Measurements from ENCODE around the gene FAM83C. TPM values are rescaled to one million over a fixed set of nuclear protein-coding genes. Genes with fewer than 3 reads are reported as not detected.

The FAM83C gene
- total RNA-seq, 1 donor from 2014 or later, result not detected

GRCh38 chr20:35284992-35285805 lies 7.0 kb downstream of the FAM83C start:
- Mint-ChIP-seq H3K4me1 (ENCODE audit: low read depth, unreplicated experiment) (peaks cover 14% of the 10 kb centered on the region), H3K27ac (ENCODE audit: unreplicated experiment) (peak overlapping the region; percentile 97), H3K9me3 (ENCODE audit: unreplicated experiment) (peaks cover 19% of the 10 kb centered on the region), H3K4me3 (ENCODE audit: unreplicated experiment) (peak overlapping the region; percentile 91), H3K27me3 (ENCODE audit: unreplicated experiment) (peaks cover 8% of the 10 kb centered on the region), H3K36me3 (ENCODE audit: unreplicated experiment) (no peaks in the 10 kb centered on the region)
- no peak for TF ChIP-seq CTCF (IDR thresholded peaks at IDR 0.05; ENCODE audit: partially characterized antibody, unreplicated experiment)
- DNase-seq, result no peak

- Mint-ChIP-seq H3K4me3 (ENCODE audit: unreplicated experiment) (peak within 1 kb of the TSS; percentile 91), H3K4me1 (ENCODE audit: low read depth, unreplicated experiment) (peaks cover 14% of the 10 kb centered on the region), H3K27ac (ENCODE audit: unreplicated experiment) (peak within 1 kb of the TSS; percentile 97), H3K27me3 (ENCODE audit: unreplicated experiment) (peaks cover 7% of the 10 kb centered on the region), H3K36me3 (ENCODE audit: unreplicated experiment) (no peaks in the 10 kb centered on the region), H3K9me3 (ENCODE audit: unreplicated experiment) (peaks cover 19% of the 10 kb centered on the region)
- peak; percentile 96 for DNase-seq
- no peak for TF ChIP-seq CTCF (IDR thresholded peaks at IDR 0.05; ENCODE audit: partially characterized antibody, unreplicated experiment)
Measured at GRCh38 chr20:35284267-35284991, 7.8 kb downstream of the FAM83C start, which contains the start of gene EIF6. Gene EIF6 (minus strand): TSS chr20:35284772. CDS start chr20:35284487, 285 bp downstream.

- Mint-ChIP-seq H3K27me3 (ENCODE audit: unreplicated experiment) (peaks cover 5% of the 10 kb centered on the region), H3K4me3 (ENCODE audit: unreplicated experiment) (peak overlapping the region; percentile 91), H3K36me3 (ENCODE audit: unreplicated experiment) (no peaks in the 10 kb centered on the region), H3K4me1 (ENCODE audit: low read depth, unreplicated experiment) (peaks cover 14% of the 10 kb centered on the region), H3K9me3 (ENCODE audit: unreplicated experiment) (peaks cover 19% of the 10 kb centered on the region), H3K27ac (ENCODE audit: unreplicated experiment) (peak overlapping the region; percentile 82)
- TF ChIP-seq CTCF (IDR thresholded peaks at IDR 0.05; ENCODE audit: partially characterized antibody, unreplicated experiment), result no peak
- no peak for DNase-seq
Measured at GRCh38 chr20:35283441-35284266, 8.6 kb downstream of the FAM83C start.

- H3K36me3 Mint-ChIP-seq (ENCODE audit: unreplicated experiment), result no peaks in the 10 kb centered on the region
- no peak for TF ChIP-seq CTCF (IDR thresholded peaks at IDR 0.05; ENCODE audit: partially characterized antibody, unreplicated experiment)
- H3K4me3 Mint-ChIP-seq (ENCODE audit: unreplicated experiment), result no peak overlapping the region
- H3K27me3 Mint-ChIP-seq (ENCODE audit: unreplicated experiment), result peaks cover 7% of the 10 kb centered on the region
- DNase-seq, result no peak
- H3K9me3 Mint-ChIP-seq (ENCODE audit: unreplicated experiment), result peaks cover 24% of the 10 kb centered on the region
- no peak overlapping the region for H3K27ac Mint-ChIP-seq (ENCODE audit: unreplicated experiment)
- peaks cover 14% of the 10 kb centered on the region for H3K4me1 Mint-ChIP-seq (ENCODE audit: low read depth, unreplicated experiment)
Measured at GRCh38 chr20:35281506-35282101, 10.6 kb downstream of the FAM83C start.
